ENCODE measurements around the gene GIMAP5.

Gene GIMAP5

GRCh38 chr7:150731916-150732315 lies 5.3 kb upstream of the GIMAP5 start:
- Histone ChIP-seq H3K27me3 (ENCODE audit: insufficient read depth, low read length, poor library complexity) (no peaks in the 10 kb centered on the region), H2AFZ (ENCODE audit: low read depth, low read length) (peak overlapping the region; percentile 54; the same call in 1 of the 2 replicates), H4K20me1 (ENCODE audit: insufficient read depth, low read length) (no peaks in the 10 kb centered on the region), H3K9ac (ENCODE audit: low read depth, low read length) (peak overlapping the region; percentile 20), H3K4me1 (ENCODE audit: insufficient read depth, low read length) (peaks cover 66% of the 10 kb centered on the region), H3K4me3 (ENCODE audit: low read depth in 1 of 2, low read length in 2 of 2) (no peak overlapping the region), H3K9me3 (ENCODE audit: insufficient read depth, low read length, severe bottlenecking) (peaks cover 16% of the 10 kb centered on the region), H3K79me2 (ENCODE audit: insufficient read depth, low read length) (peaks cover 4% of the 10 kb centered on the region; the same call in 1 of the 2 replicates), H3K4me2 (ENCODE audit: insufficient read depth, low read length) (no peak overlapping the region; the same call in 1 of the 2 replicates), H3K27ac (ENCODE audit: low read length) (peak overlapping the region; percentile 61), H3K36me3 (ENCODE audit: insufficient read depth, low read length) (no peaks in the 10 kb centered on the region)
- DNase-seq, result no peak
- ATAC-seq (ENCODE audit: insufficient read depth, low read depth), result peak; percentile 47
- TF ChIP-seq EZH2 (IDR thresholded peaks at IDR 0.05; ENCODE audit: borderline replicate concordance, low read depth, low read length, severe bottlenecking) (no peak), CTCF (IDR thresholded peaks at IDR 0.05; ENCODE audit: borderline replicate concordance, extremely low read depth, low read length, poor library complexity, severe bottlenecking) (no peak)

- Histone ChIP-seq H3K4me1 (ENCODE audit: insufficient read depth, low read length) (peaks cover 71% of the 10 kb centered on the region), H3K27me3 (ENCODE audit: insufficient read depth, low read length, poor library complexity) (no peaks in the 10 kb centered on the region), H4K20me1 (ENCODE audit: insufficient read depth, low read length) (no peaks in the 10 kb centered on the region), H3K4me2 (ENCODE audit: insufficient read depth, low read length) (no peak overlapping the region), H3K36me3 (ENCODE audit: insufficient read depth, low read length) (peaks cover 5% of the 10 kb centered on the region; the same call in 1 of the 2 replicates), H2AFZ (ENCODE audit: low read depth, low read length) (no peak overlapping the region), H3K4me3 (ENCODE audit: low read depth in 1 of 2, low read length in 2 of 2) (no peak overlapping the region), H3K79me2 (ENCODE audit: insufficient read depth, low read length) (peaks cover 14% of the 10 kb centered on the region), H3K9me3 (ENCODE audit: insufficient read depth, low read length, severe bottlenecking) (peaks cover 8% of the 10 kb centered on the region), H3K27ac (ENCODE audit: low read length) (peak overlapping the region; percentile 61), H3K9ac (ENCODE audit: low read depth, low read length) (no peak overlapping the region)
- DNase-seq (no peak), ATAC-seq (ENCODE audit: insufficient read depth, low read depth) (no peak)
- TF ChIP-seq CTCF (IDR thresholded peaks at IDR 0.05; ENCODE audit: borderline replicate concordance, extremely low read depth, low read length, poor library complexity, severe bottlenecking) (no peak), EZH2 (IDR thresholded peaks at IDR 0.05; ENCODE audit: borderline replicate concordance, low read depth, low read length, severe bottlenecking) (no peak)
Observed at GRCh38 chr7:150732786-150733481, 4.3 kb upstream of the GIMAP5 start.

- Histone ChIP-seq H3K4me2 (ENCODE audit: insufficient read depth, low read length) (no peak overlapping the region), H3K9me3 (ENCODE audit: insufficient read depth, low read length, severe bottlenecking) (peaks cover 3% of the 10 kb centered on the region), H3K4me1 (ENCODE audit: insufficient read depth, low read length) (peaks cover 76% of the 10 kb centered on the region), H2AFZ (ENCODE audit: low read depth, low read length) (no peak overlapping the region), H3K79me2 (ENCODE audit: insufficient read depth, low read length) (peaks cover 20% of the 10 kb centered on the region), H3K27ac (ENCODE audit: low read length) (peak overlapping the region; percentile 32; the same call in 1 of the 2 replicates), H4K20me1 (ENCODE audit: insufficient read depth, low read length) (no peaks in the 10 kb centered on the region), H3K27me3 (ENCODE audit: insufficient read depth, low read length, poor library complexity) (no peaks in the 10 kb centered on the region), H3K4me3 (ENCODE audit: low read depth in 1 of 2, low read length in 2 of 2) (no peak overlapping the region), H3K9ac (ENCODE audit: low read depth, low read length) (no peak overlapping the region), H3K36me3 (ENCODE audit: insufficient read depth, low read length) (peaks cover 11% of the 10 kb centered on the region; the same call in 1 of the 2 replicates)
- ATAC-seq (ENCODE audit: insufficient read depth, low read depth), result no peak
- TF ChIP-seq EZH2 (IDR thresholded peaks at IDR 0.05; ENCODE audit: borderline replicate concordance, low read depth, low read length, severe bottlenecking), result no peak
- TF ChIP-seq CTCF (IDR thresholded peaks at IDR 0.05; ENCODE audit: borderline replicate concordance, extremely low read depth, low read length, poor library complexity, severe bottlenecking), result no peak
- no peak for DNase-seq
Observed at GRCh38 chr7:150733482-150734095, 3.6 kb upstream of the GIMAP5 start.

Data from DND-41 (cell line).